ENCODE data around the gene BTBD1.

DNA sequence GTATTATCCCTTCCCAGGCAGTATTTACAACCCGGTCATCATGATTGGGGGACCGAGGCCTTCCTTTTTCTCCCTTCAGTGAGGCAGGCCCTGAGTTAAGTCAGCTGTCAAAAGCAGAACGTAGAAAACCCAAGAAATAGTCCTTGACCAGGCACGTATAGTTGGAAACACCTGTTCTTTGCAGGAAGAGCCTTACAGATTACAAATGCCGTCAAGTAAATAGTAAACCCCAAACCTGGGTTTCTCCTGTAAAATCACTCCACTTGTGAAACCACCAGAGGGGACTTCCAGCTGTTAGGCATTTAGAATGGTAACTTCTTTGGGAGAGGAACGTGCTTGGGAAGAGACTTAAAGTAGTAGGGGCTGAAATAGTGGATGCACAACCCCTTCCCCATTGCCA is 1.0 kb upstream of the BTBD1 start:
- TF ChIP-seq CTCF (conservative IDR thresholded peaks at IDR 0.05; ENCODE audit: low read depth, low read length) (no peak), EZH2 (IDR thresholded peaks at IDR 0.05; ENCODE audit: borderline replicate concordance, low read depth, low read length, poor library complexity, severe bottlenecking) (no peak)

Measured in A673 (cell line).